HG03469 (cell line): ENCODE data around the gene DMRTA2.

Experiments used
- ATAC-seq: cut with Tn5 transposase; IDR thresholded peaks from one replicate; pipeline ENCODE4 v1.9.1; 2021; ENCODE audit warnings: mild to moderate bottlenecking, moderate library complexity, moderate number of reproducible peaks; ENCODE audit not compliant: unreplicated experiment

DMRTA2 gene

DNA sequence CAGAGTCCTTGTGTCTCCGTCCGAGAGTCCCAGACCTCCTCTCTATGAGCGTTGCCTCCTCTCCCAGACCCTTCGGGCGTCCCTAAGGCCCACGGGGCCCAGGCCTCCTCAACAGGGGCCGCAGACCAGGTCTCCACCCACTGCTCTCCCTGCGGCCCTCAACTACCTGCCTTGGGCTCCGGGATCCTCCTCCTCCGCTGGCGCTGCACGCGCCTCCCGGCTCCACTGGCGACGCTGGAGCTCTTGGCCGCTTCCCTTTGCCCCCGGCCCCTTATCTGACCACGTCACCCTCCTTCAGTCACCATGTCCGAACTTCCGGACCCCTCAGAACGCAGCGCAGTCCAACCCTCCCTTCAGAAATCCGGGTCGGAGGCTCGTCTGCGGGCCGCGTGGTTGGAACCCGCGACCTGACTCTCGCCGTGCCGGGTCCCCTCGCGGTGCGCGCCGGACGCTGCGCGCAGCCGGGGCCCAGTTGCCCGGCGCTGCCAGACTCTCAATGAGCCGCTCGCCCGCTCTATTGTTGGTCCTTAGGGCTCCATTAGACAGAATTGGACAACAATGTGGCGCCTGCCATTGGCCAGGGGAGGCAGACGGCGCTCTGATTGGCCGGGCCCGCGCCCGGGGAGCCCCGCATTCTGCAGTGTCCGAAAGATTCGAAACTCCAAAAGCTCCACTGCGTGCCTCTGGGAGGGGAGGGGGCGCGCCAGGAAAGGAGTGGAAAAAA is at the start of gene DMRTA2:
TSS of gene DMRTA2 (minus strand) at position 498 of the 724 bp plus-strand sequence. CDS start 1,907 bp downstream, outside the sequence.
- ATAC-seq = no peak

DNA sequence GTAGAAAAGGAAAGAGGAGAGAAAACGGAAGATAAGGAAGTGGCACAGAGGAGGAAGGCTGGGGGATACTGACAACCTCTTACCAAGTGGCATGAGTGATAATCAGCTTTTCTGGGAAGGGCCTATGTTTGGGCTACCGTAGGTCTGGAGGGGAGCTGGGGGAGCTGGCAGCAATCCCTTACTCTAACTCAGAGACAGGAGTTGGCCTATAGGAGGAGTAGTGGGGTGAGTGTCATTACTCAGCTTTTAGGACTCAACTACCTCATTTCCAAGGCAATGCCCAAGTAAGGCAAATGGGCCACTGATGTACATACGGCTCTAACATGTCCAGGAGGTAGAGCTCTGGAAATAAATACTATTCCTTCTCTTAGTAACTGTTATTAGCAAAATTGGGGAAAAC is 48.7 kb upstream of the DMRTA2 start:
- no peak for ATAC-seq

- ATAC-seq = no peak
These were observed 39.7 kb upstream of the DMRTA2 start for GRCh38 chr1:50462964-50463363.

GRCh38 chr1:50458507-50458906 is 35.3 kb upstream of the DMRTA2 start:
- ATAC-seq = no peak

GRCh38 chr1:50454911-50455310 is 31.7 kb upstream of the DMRTA2 start:
- no peak for ATAC-seq

- no peak for ATAC-seq
These were observed 30.0 kb upstream of the DMRTA2 start for GRCh38 chr1:50453266-50453665.

GRCh38 chr1:50452700-50453099 is 29.5 kb upstream of the DMRTA2 start:
- ATAC-seq = no peak

DNA sequence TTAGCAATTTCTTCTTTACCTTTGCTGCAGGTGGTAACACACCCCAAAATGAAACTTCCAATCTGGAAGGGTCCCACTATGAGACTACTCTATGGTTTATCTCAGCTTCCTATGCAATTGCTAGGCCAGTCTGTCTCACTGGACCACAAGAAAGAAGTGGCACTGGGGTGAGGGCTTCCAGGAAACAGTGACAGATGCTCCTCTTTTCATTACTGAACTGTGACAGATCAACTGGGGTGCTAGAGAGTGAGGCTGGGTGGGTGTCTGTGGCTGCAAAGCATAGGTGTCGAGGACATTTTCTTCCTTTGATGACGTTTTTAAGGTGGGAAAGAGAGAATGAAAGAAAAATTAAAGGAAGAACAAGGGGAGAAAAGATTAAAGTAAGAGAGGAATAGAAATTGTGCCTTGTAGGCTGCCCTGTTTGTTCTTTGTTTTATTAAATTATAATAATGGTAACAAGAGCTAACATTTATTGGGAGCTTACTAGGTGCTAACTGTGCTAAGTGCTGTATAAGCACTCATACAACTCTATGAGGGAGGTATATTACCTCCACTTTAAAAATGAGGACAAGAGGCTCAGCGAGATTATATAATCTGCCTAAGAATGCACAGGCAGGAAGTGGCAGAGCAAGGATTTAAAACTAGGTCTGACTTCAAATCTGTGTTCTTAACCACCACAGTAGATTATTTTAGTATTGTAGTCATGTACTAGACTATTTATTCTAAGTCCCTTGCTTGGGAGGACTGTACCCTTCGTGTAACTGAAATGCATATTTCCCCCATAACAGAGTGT is 27.8 kb upstream of the DMRTA2 start:
- ATAC-seq = no peak

DNA sequence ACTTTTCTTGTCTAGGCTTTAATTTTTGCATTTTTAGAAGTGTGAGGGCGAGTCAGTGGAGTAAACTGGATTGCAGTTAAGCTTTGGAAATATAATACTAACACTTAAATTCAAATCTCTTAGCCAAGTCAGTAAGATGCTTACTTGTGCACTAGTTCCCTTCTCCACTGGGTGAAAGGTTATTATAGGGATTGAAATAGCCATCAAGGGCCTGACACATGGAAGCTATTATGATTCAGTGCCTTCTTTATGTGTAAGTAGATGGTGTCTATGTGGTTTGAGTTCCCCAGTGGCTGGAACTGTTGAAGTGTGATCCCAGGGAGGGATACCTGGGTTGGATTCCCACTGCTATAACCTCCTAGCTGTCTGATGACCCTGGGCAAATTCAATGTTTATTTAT is 24.7 kb upstream of the DMRTA2 start:
- ATAC-seq = no peak

DNA sequence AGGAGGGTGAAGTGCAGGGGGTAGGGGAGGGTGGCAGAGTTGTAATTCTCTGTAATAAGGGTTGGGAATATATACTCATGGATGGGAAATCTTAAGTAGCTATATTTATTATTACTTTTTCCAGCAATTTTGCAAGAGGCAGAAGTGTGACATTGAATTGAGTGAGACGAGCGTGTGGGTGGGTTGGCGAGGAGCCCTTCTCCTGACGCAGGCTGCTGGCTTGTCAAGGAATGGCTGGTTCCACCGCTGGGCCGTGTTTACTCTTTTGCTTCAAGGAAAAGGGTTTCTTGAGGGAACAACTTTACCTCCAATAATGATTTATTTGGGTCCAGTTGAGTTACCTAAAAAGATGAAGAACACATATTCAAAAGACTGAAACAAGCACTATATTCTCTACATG is 17.9 kb upstream of the DMRTA2 start:
- no peak for ATAC-seq

- no peak for ATAC-seq
These were observed 15.7 kb upstream of the DMRTA2 start for GRCh38 chr1:50438945-50439344.

- no peak for ATAC-seq
These were observed 13.2 kb upstream of the DMRTA2 start for GRCh38 chr1:50436489-50436888.

DNA sequence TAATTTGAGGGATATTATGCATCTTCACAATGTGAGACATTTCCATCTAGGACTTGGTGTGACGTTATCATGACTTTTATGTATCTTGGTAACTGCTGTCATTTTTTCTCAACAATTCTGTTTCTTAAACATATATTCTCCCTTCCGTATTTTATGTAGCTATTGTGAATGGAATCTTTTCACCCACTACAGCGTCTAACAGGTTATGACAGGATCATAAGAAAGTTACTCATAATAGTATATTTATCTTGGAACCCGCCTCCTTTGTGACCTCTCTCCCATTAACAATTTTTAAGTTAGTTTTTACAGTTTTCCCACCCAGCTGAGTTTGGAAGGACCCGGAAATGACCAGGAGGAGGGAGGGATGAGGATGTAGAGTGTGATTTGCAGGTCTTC is 6.8 kb upstream of the DMRTA2 start:
- ATAC-seq = no peak

DNA sequence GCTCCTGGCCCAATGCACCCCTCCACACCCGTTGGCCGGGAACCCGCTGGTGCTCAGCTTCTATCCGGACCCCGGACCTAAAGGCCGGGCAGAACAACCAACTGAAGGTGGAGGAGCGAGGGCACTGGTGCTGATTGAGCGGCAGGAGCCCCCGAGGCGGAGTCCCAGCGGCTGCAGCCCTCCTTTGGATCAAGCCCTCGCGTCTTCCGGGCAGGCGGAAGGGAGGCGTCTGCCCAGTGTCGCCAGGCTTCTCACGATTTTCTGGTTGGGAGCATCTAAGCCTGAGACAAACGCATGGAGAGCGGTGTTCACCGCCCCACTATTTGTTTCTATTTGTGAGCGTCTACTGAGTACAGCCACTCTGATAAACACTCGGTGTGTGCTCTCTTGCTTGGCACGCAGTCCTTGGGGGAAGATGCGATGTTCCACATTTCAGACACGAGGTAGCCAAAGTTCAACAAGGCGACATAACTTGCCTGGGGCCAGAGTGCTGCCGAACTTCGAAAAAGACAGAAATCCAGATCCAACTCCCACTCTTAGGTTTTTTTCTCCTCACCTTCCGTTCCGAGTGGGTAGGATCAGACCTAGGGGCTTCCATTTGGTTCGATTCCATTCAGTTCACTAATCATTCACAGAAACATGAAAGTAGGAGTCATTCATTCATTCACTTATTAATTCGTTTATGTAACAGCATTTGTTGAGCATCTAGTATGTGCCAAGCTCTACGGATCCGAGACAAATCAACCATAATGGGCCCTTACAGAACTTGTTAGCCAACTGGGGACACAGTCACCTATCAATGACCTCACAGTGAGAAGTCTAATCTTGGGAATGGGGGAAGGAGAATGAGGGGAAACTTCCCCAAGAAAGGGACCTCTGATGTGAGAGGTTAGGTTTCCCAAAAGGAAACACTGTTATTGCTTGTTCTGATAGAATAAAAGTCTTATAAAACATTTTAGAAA is 4.9 kb upstream of the DMRTA2 start:
- no peak for ATAC-seq

- no peak for ATAC-seq
These were observed 4.0 kb upstream of the DMRTA2 start for GRCh38 chr1:50427086-50427817.

- ATAC-seq = no peak
These were observed 3.5 kb upstream of the DMRTA2 start for GRCh38 chr1:50426702-50427085.

GRCh38 chr1:50426108-50426700 is 3.0 kb upstream of the DMRTA2 start:
- no peak for ATAC-seq

GRCh38 chr1:50425376-50426107 is 2.3 kb upstream of the DMRTA2 start:
- ATAC-seq = no peak

DNA sequence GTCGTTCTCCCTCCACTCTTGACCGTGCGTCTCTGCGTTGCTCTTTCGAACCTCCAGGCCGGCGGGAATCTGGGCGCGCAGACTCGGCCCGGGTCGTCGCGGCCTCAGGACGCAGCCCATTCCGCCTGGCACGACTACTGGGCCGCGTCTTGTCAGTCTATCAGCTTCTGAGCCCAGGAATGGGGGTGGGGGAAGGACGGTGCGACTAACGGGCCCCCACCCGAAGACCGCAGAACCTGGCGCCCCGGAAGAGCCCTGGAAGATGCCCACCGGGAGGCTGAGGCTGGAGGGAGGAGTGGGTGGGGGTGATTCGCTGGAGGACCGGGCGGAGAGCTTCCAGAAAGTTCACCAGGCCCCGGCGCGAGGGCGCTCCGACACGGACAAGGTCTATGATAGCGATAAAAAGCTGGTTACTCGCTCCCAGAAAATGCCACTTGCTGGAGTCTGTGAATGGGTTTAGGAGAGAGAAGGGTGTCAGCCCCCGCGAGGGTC is 1.7 kb upstream of the DMRTA2 start:
- ATAC-seq = no peak
